ENCODE results near the gene DAGLB. TPM values are rescaled to one million over a fixed set of nuclear protein-coding genes. Genes with fewer than 3 reads are reported as not detected.
A peak's percentile ranks its signal among the peaks of the same experiment; 100 is the strongest.

Gene DAGLB
- total and polyA plus RNA-seq, 2 of the 4 experiments (the other 2 are of a cell fraction): 23.4 to 33.5 TPM

GRCh38 chr7:6482307-6482706 lies 34.6 kb upstream of the DAGLB start:
- ATAC-seq (ENCODE audit: low read depth): no peak
- no peak overlapping the region for H4K5ac ChIP-seq (ENCODE audit: low read depth, low read length)
- no peak overlapping the region for H2AK5ac ChIP-seq (ENCODE audit: low read depth, low read length)
- no peak overlapping the region for H2BK20ac ChIP-seq (ENCODE audit: low read depth, low read length)
- H4K91ac ChIP-seq (ENCODE audit: insufficient read depth, low read depth, low read length): no peak overlapping the region
- H3K36me3 ChIP-seq (ENCODE audit: control insufficient read depth, insufficient read depth, low read length): peaks cover 15% of the 10 kb centered on the region
- no peaks in the 10 kb centered on the region for H3K27me3 ChIP-seq (ENCODE audit: control insufficient read depth, insufficient read depth, low read length)
- H3K4me1 ChIP-seq (ENCODE audit: control insufficient read depth, insufficient read depth, low read length): peaks cover 12% of the 10 kb centered on the region
- H3K4me2 ChIP-seq (ENCODE audit: low read depth, low read length): peak overlapping the region; percentile 96
- no peak overlapping the region; the same call in 1 of the 2 replicates for H3K14ac ChIP-seq (replicated peaks; ENCODE audit: low read depth, low read length)
- no peak overlapping the region for H2AFZ ChIP-seq (replicated peaks; ENCODE audit: low read length, poor library complexity)
- in situ Hi-C loops (cut with MboI; ENCODE audit: low sequenced_read_pairs) (no loop called here), intact Hi-C loops (cut with micrococcal nuclease) (no loop called here), dilution Hi-C loops (cut with HindIII; ENCODE audit: low sequenced_read_pairs, unreplicated experiment) (no loop called here)
- H3K56ac ChIP-seq (ENCODE audit: extremely low read depth, insufficient read depth, low read length): no peak overlapping the region
- H4K20me1 ChIP-seq (ENCODE audit: insufficient read depth, low read length): peaks cover 65% of the 10 kb centered on the region
- H3K9me3 ChIP-seq (ENCODE audit: control insufficient read depth, insufficient read depth, low read length): no peaks in the 10 kb centered on the region
- peak overlapping the region; percentile 98; the same call in 1 of the 2 replicates for H3K4me3 ChIP-seq (ENCODE audit: insufficient read depth, low read depth, low read length)
- H3K23ac ChIP-seq (ENCODE audit: low read depth, low read length): peak overlapping the region; percentile 41
- H3K27ac ChIP-seq (ENCODE audit: insufficient read depth, low read length): no peak overlapping the region
- H3K4ac ChIP-seq (ENCODE audit: low read depth, low read length): no peak overlapping the region
- ChIA-PET CTCF (no interaction called here), POLR2A (ENCODE audit: unreplicated experiment) (no interaction called here)
- no peak overlapping the region for H3K18ac ChIP-seq (ENCODE audit: low read depth, low read length)
- no peak overlapping the region for H2BK15ac ChIP-seq (ENCODE audit: low read depth, low read length)
- peaks cover 12% of the 10 kb centered on the region; the same call in 1 of the 2 replicates for H3K9me1 ChIP-seq (ENCODE audit: insufficient read depth, low read length)
- peak overlapping the region; percentile 45; the same call in 1 of the 2 replicates for H3K9ac ChIP-seq (ENCODE audit: low read depth, low read length)
- no peak for DNase-seq
- H2AK9ac ChIP-seq (replicated peaks; ENCODE audit: low read depth, low read length, poor library complexity): no peak overlapping the region
- no CpG with 5 or more reads among the region's 4 CpGs for WGBS, 2 experiments (ENCODE audit: extremely low coverage in 2 of 2, insufficient read length in 1 of 2)
- TF ChIP-seq BHLHE40 (IDR thresholded peaks at IDR 0.05; ENCODE audit: low read depth, low read length) (no peak), RFX5 (IDR thresholded peaks at IDR 0.05; ENCODE audit: low read depth, low read length) (no peak), SMC3 (IDR thresholded peaks at IDR 0.05; ENCODE audit: low read depth, low read length) (no peak), NFE2L2 (IDR thresholded peaks at IDR 0.05; ENCODE audit: low read depth, low read length) (no peak), MAFK (IDR thresholded peaks at IDR 0.05; ENCODE audit: low read depth, low read length) (no peak), RAD21 (IDR thresholded peaks at IDR 0.05; ENCODE audit: low read length) (no peak), USF2 (IDR thresholded peaks at IDR 0.05; ENCODE audit: low read depth, low read length) (no peak), MXI1 (IDR thresholded peaks at IDR 0.05; ENCODE audit: borderline replicate concordance, low read depth, low read length) (no peak), ELK1 (IDR thresholded peaks at IDR 0.05; ENCODE audit: borderline replicate concordance, low read depth, low read length) (no peak)
- TF ChIP-seq, protein P1, sequence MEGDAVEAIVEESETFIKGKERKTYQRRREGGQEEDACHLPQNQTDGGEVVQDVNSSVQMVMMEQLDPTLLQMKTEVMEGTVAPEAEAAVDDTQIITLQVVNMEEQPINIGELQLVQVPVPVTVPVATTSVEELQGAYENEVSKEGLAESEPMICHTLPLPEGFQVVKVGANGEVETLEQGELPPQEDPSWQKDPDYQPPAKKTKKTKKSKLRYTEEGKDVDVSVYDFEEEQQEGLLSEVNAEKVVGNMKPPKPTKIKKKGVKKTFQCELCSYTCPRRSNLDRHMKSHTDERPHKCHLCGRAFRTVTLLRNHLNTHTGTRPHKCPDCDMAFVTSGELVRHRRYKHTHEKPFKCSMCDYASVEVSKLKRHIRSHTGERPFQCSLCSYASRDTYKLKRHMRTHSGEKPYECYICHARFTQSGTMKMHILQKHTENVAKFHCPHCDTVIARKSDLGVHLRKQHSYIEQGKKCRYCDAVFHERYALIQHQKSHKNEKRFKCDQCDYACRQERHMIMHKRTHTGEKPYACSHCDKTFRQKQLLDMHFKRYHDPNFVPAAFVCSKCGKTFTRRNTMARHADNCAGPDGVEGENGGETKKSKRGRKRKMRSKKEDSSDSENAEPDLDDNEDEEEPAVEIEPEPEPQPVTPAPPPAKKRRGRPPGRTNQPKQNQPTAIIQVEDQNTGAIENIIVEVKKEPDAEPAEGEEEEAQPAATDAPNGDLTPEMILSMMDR (conservative IDR thresholded peaks at IDR 0.05; ENCODE audit: low read depth, low read length): no peak
- no peak overlapping the region for H4K8ac ChIP-seq (ENCODE audit: low read depth in 2 of 2, low read length in 2 of 2)
- peaks cover 6 to 24% of the 10 kb centered on the region in 2 experiments; a peak in 2 of 4 replicates for H3K79me1 ChIP-seq (ENCODE audit: low read depth in 1 of 2, low read length in 2 of 2)
- no peak overlapping the region for H2BK120ac ChIP-seq (ENCODE audit: low read depth, low read length)
- no TSS peak for BruUV-seq (replicated peaks)
- no peak overlapping the region for H2BK5ac ChIP-seq (ENCODE audit: low read depth, low read length, poor library complexity, severe bottlenecking)

Data from IMR-90 (cell line).